ENCODE measurements around the gene CD55. TPM values are rescaled to one million over a fixed set of nuclear protein-coding genes. Genes with fewer than 3 reads are reported as not detected.

The CD55 gene
- total and polyA plus RNA-seq, 12 donors, result 76.1 to 600 (median 244) TPM

- Histone ChIP-seq H3K4me1 (replicated peaks in 1 of 2) (no peaks in the 10 kb centered on the region), H3K36me3 (replicated peaks in 1 of 2) (peaks cover 0 to 20% of the 10 kb centered on the region in 2 donors), H3K4me3 (no peak overlapping the region), H3K27ac (no peak overlapping the region), H3K9me3 (replicated peaks in 1 of 3) (no peaks in the 10 kb centered on the region), H3K27me3 (no peaks in the 10 kb centered on the region)
- TF ChIP-seq CTCF (IDR thresholded peaks at IDR 0.05) (no peak), POLR2A (IDR thresholded peaks at IDR 0.05) (no peak)
- intact Hi-C loops (cut with DNase I), result no loop called here
- no peak for DNase-seq
- 39 to 72% (median 68%) methylated on average over 1 of the region's 1 CpG for WGBS, 4 donors
Measured at GRCh38 chr1:207364614-207365013, 43.1 kb downstream of the CD55 start.

GRCh38 chr1:207365063-207365462 lies 43.6 kb downstream of the CD55 start:
- intact Hi-C loops (cut with DNase I), result no loop called here
- H3K27me3 ChIP-seq, result no peaks in the 10 kb centered on the region
- H3K36me3 ChIP-seq (replicated peaks in 1 of 2), result peaks cover 0 to 16% of the 10 kb centered on the region in 2 donors
- WGBS, 4 donors, result 95 to 99% (median 97%) methylated on average over 2 of the region's 2 CpGs
- H3K4me1 ChIP-seq (replicated peaks in 1 of 2), result no peaks in the 10 kb centered on the region
- TF ChIP-seq CTCF (IDR thresholded peaks at IDR 0.05) (no peak), POLR2A (IDR thresholded peaks at IDR 0.05) (no peak)
- no peak overlapping the region for H3K4me3 ChIP-seq
- no peak for DNase-seq
- no peaks in the 10 kb centered on the region for H3K9me3 ChIP-seq (replicated peaks in 1 of 3)
- no peak overlapping the region for H3K27ac ChIP-seq

- no peak overlapping the region for H3K27ac ChIP-seq
- no peaks in the 10 kb centered on the region for H3K4me1 ChIP-seq (replicated peaks in 1 of 2)
- TF ChIP-seq CTCF (IDR thresholded peaks at IDR 0.05), result no peak
- TF ChIP-seq POLR2A (IDR thresholded peaks at IDR 0.05), result no peak
- DNase-seq, result no peak
- 85 to 95% (median 94%) methylated on average over 2 of the region's 2 CpGs for WGBS, 4 donors
- H3K36me3 ChIP-seq (replicated peaks in 1 of 2), result peaks cover 0 to 9% of the 10 kb centered on the region in 2 donors
- intact Hi-C loops (cut with DNase I), result no loop called here
- H3K9me3 ChIP-seq (replicated peaks in 1 of 3), result no peaks in the 10 kb centered on the region
- no peaks in the 10 kb centered on the region for H3K27me3 ChIP-seq
- no peak overlapping the region for H3K4me3 ChIP-seq
Measured at GRCh38 chr1:207366022-207366421, 44.5 kb downstream of the CD55 start.

GRCh38 chr1:207388721-207389120 lies 67.2 kb downstream of the CD55 start:
- DNase-seq, result no peak
- H3K27me3 ChIP-seq, result no peaks in the 10 kb centered on the region
- no peaks in the 10 kb centered on the region for H3K9me3 ChIP-seq (replicated peaks in 1 of 3)
- no peak overlapping the region for H3K4me3 ChIP-seq
- no peaks in the 10 kb centered on the region for H3K36me3 ChIP-seq (replicated peaks in 1 of 2)
- no peak overlapping the region for H3K27ac ChIP-seq
- intact Hi-C loops (cut with DNase I), result no loop called here
- H3K4me1 ChIP-seq (replicated peaks in 1 of 2), result no peaks in the 10 kb centered on the region
- TF ChIP-seq CTCF (IDR thresholded peaks at IDR 0.05) (no peak), POLR2A (IDR thresholded peaks at IDR 0.05) (no peak)

Data from adrenal gland (tissue), 12 donors.